GM19463 (cell line): ENCODE measurements around the gene OR1I1.

Experiments used
- ATAC-seq: cut with Tn5 transposase; IDR thresholded peaks from one replicate; pipeline ENCODE4 v1.9.1; 2021; ENCODE audit warnings: mild to moderate bottlenecking, moderate library complexity; ENCODE audit not compliant: unreplicated experiment

OR1I1 gene

DNA sequence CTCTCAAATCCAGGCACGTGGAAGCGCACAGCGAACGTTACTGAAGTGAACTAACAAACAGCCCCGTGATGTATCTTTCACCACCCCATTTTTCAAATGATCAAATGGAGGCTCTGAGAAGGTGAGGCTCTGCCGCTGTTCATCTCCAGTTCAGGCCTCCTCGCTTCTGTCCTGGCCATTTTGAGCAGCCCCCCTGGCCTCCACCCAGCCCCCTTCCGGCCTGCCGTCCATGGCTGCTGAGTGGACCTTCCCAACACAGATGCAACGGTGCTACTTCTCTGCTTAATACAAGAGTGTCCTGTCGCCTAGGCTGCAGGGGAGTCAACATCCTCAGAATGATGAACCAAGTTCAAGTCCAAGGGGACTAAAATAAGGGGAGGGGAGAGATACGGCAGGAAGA, 34.8 kb downstream of the OR1I1 start:
- no peak for ATAC-seq

- no peak for ATAC-seq
Observed at GRCh38 chr19:15118248-15118647, 36.2 kb downstream of the OR1I1 start.

DNA sequence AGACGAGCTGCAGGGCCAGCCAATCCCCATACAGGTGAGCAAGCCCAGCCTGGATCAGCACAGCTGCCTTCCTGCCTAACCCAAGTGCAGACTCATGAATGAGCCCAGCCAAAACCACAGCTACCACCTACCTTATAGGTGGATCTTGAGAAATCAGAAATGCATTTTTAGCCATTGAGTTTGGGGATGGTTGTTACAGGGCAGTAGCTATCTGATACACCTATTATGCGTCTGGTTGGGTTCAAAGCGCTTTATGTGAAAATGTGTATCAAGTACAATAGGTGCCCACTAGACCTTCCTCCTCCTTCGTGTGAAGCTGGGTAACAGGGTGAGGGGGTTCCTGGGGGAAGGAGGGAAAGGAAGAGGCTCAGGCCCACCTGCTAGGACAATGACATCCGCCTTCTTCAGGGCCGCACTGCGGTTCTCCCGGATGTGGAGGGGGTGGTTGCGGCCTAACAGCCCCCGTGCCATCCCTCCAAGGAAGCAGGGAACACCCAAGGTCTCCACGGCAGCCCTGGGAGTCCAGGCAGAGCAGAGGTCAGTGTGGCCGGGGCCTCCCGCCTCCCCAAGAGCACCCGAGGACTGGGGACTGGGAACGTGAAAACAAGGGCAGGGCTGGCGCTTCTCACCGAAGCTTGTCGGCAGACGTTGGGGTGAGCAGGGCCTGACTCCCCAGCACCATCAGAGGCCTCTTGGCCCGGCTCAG, 36.9 kb downstream of the OR1I1 start:
- ATAC-seq = no peak

- no peak for ATAC-seq
Observed at GRCh38 chr19:15120135-15121026, 38.4 kb downstream of the OR1I1 start.

DNA sequence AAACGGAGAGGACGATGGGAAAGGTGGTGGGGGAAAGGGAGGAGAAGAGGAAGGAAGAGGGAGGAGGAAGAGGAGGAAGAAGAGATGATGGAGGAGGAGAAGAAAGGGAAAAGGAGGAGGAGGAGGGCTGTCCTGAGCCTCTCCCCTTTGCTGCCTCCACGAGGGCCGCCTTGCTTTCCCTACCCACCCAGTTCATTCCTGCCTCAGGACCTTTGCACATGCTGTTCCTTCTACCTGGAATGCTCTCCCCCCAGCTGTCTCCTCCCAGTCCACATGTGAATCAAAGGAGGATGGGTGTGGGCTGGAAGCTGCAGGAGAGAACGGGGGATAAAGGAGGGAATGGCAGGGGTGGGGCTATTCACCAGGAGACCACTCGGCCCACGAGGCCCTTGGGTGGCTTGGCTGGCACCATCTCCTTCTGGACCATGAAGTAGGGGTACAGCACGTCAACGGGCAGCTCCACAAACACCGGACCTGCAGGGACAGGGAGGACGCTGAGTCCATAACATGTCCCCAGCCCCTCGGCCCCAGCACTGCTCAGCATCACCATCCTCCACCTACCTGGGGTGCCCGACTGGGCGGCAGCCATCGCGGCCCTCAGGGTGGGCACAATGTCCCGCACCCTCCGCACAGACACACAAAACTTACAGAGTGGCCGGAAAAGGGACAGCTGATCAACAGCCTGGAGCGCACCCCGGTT, 40.5 kb downstream of the OR1I1 start:
- ATAC-seq = no peak

- ATAC-seq = no peak
Observed at GRCh38 chr19:15123031-15123890, 41.2 kb downstream of the OR1I1 start.

GRCh38 chr19:15123900-15124299, 41.9 kb downstream of the OR1I1 start:
- ATAC-seq = no peak

DNA sequence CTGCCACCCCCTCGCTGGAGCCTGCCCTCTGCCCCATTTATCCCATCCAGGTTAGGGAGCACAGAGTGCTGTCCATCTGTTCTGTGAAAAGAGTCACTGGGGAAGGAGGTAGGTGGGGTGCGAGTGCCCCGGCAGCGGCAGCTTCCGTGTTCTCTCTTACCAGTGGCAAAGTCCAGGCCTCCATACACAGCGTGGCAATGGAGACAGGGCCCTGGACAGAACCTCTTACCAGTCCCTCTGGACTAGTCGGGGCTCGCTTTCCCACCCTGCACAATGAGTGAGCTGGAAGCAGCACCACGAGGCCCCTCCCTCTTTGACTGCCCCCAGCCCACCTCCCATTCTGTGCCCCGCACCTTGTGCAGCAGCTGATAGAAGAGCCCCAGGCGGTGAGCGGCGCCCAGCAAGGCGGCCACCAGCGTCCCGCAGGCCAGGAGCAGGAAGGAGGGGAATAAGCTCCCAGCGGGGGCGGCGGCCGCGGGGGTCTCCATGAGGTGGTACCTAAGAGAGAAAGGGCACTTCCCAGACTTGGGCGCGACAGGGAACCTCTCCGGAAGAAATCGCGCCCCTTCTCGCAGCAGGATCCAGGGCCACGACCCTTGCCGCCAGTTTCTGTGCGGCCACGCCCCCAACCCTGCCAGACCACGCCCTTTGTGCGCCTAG, 42.7 kb downstream of the OR1I1 start:
- ATAC-seq = no peak

GRCh38 chr19:15125232-15126067, 43.4 kb downstream of the OR1I1 start:
- ATAC-seq = peak; percentile 94

GRCh38 chr19:15126131-15126910, 44.3 kb downstream of the OR1I1 start:
- ATAC-seq = no peak

- ATAC-seq = no peak
Observed at GRCh38 chr19:15128162-15128770, 46.3 kb downstream of the OR1I1 start.

DNA sequence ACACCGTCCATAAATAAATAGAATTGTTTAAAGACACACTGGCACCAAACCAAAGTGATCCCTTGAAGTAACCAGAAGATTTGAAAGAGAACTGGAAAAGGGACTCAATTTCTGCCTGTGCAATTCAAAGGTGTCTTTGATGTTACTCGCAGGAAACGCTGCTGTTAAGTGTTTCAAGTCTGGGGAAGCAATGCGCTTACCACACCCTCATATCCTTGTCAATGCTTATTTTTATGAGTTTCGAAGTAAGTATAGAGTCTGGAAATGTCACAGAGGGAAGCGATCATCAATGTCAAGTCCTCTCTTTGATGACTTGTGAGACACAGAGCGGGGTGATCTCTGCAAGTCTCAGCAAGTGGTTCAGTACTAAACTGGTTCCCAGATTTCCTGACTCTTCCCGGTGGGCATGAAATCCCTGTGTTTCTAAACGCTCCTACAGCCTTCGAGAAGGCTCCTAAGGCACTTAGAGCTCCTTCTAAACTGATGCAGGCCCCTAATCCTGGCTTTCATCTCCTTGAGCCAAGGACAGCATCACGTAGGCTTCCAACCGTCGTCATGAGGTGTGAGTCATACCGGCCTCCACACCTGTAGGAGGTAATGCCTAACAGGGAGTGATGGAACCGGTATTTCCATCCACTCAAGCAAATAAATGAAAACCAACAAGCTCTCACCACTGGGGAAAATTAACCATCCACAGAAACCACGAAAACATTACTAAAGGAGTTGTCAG, 48.0 kb downstream of the OR1I1 start:
- no peak for ATAC-seq

GRCh38 chr19:15136234-15136954, 54.4 kb downstream of the OR1I1 start:
- no peak for ATAC-seq

- ATAC-seq = no peak
Observed at GRCh38 chr19:15137777-15138176, 55.8 kb downstream of the OR1I1 start.

DNA sequence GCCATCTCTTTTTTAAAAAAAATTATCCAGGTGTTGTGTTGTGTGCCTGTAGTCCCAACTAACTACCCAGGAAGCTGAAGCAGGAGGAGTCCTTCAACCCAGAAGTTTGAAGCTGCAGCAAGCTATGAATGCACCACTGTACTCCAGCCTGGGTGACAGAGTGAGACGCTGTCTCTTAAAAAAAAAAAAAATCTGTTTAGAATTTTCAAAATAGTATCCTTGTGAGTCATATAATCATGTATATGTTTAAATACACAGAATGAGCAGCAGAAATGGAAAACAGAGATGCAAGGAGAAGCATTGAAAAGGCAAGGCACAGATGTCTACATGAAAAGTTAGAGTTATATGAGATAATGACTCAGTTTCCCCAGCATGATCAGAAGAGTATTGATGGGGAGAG, 56.4 kb downstream of the OR1I1 start:
- ATAC-seq = no peak

GRCh38 chr19:15141143-15141542, 59.1 kb downstream of the OR1I1 start:
- no peak for ATAC-seq

- ATAC-seq = no peak
Observed at GRCh38 chr19:15142313-15142712, 60.3 kb downstream of the OR1I1 start.
